ENCODE measurements around the gene SORCS2. TPM values are rescaled to one million over a fixed set of nuclear protein-coding genes. Genes with fewer than 3 reads are reported as not detected.

SORCS2 gene
- total RNA-seq, 1 donor from 2014 or later: 13.8 TPM

DNA sequence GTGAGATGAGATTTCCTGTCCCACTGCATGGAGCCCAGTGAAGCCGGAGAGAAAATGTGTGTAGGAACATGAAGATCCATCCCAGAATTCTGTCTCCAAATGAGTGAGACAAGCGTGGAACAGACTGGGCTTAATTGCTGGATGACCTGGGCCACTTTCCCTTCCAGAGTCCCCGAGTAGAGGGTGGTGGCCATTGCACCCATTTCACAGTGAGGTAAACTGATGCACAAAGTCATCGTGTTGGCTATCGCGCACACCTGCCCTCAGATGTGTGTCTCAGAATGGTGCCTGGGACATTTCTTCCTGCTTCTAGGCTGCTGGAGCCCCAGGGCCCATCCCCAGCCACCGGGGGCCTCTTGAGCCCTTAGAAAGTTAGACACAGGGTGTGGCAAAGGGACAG is 285.4 kb downstream of the SORCS2 start:
- Mint-ChIP-seq H3K9me3 (ENCODE audit: unreplicated experiment) (peaks cover 8% of the 10 kb centered on the region), H3K36me3 (ENCODE audit: low read depth, unreplicated experiment) (peaks cover 11% of the 10 kb centered on the region), H3K27me3 (ENCODE audit: low read depth, unreplicated experiment) (peaks cover 61% of the 10 kb centered on the region), H3K4me1 (ENCODE audit: low read depth, unreplicated experiment) (no peaks in the 10 kb centered on the region), H3K27ac (ENCODE audit: unreplicated experiment) (no peak overlapping the region), H3K4me3 (ENCODE audit: unreplicated experiment) (no peak overlapping the region)
- no peak for FAIRE-seq
- Histone ChIP-seq H3K9ac (ENCODE audit: low read length) (no peak overlapping the region), H3K27me3 (ENCODE audit: insufficient read depth, low read length) (no peaks in the 10 kb centered on the region), H2AFZ (ENCODE audit: low read depth, low read length) (no peak overlapping the region), H3K79me2 (ENCODE audit: insufficient read depth, low read length) (no peaks in the 10 kb centered on the region), H3K4me2 (ENCODE audit: low read length) (no peak overlapping the region), H3K36me3 (ENCODE audit: insufficient read depth, low read length) (no peaks in the 10 kb centered on the region), H4K20me1 (ENCODE audit: insufficient read depth, low read length) (peaks cover 27% of the 10 kb centered on the region), H3K27ac (ENCODE audit: low read depth, low read length) (no peak overlapping the region), H3K9me3 (ENCODE audit: insufficient read depth, low read depth, low read length) (no peaks in the 10 kb centered on the region), H3K4me3 (ENCODE audit: insufficient read depth, low read depth, low read length) (no peak overlapping the region), H3K4me1 (ENCODE audit: insufficient read depth, low read length) (no peaks in the 10 kb centered on the region)
- DNase-seq (ENCODE audit: low read depth): no peak
- TF ChIP-seq, protein P1, sequence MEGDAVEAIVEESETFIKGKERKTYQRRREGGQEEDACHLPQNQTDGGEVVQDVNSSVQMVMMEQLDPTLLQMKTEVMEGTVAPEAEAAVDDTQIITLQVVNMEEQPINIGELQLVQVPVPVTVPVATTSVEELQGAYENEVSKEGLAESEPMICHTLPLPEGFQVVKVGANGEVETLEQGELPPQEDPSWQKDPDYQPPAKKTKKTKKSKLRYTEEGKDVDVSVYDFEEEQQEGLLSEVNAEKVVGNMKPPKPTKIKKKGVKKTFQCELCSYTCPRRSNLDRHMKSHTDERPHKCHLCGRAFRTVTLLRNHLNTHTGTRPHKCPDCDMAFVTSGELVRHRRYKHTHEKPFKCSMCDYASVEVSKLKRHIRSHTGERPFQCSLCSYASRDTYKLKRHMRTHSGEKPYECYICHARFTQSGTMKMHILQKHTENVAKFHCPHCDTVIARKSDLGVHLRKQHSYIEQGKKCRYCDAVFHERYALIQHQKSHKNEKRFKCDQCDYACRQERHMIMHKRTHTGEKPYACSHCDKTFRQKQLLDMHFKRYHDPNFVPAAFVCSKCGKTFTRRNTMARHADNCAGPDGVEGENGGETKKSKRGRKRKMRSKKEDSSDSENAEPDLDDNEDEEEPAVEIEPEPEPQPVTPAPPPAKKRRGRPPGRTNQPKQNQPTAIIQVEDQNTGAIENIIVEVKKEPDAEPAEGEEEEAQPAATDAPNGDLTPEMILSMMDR (IDR thresholded peaks at IDR 0.05; ENCODE audit: insufficient read depth, low read depth, low read length): no peak
- TF ChIP-seq EZH2 (IDR thresholded peaks at IDR 0.05; ENCODE audit: insufficient read depth, low read length): no peak

DNA sequence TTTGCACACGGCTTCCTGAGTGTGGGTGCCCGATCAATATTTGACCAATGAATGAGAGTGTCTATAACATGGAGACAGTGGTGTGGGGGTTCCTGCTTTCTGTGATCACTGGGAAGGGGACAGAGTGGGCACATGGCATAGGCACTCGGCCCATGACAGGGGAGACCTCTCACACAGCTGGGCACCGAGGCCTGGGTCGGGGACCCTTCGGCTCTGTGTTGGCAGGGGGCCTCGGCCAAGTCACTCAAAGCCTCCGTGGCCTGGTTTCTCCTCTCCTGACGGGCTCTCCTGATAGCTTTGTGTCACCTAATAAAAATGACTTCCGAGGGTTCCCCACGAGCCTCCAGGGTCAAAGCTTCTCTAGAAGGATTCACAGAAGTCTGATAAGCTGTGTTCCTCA is 286.3 kb downstream of the SORCS2 start:
- FAIRE-seq (no peak), DNase-seq (ENCODE audit: low read depth) (no peak)
- peaks cover 8% of the 10 kb centered on the region for H3K9me3 Mint-ChIP-seq (ENCODE audit: unreplicated experiment)
- peaks cover 24% of the 10 kb centered on the region for H4K20me1 ChIP-seq (ENCODE audit: insufficient read depth, low read length)
- H3K79me2 ChIP-seq (ENCODE audit: insufficient read depth, low read length): no peaks in the 10 kb centered on the region
- H3K4me3 Mint-ChIP-seq (ENCODE audit: unreplicated experiment): no peak overlapping the region
- H3K27ac Mint-ChIP-seq (ENCODE audit: unreplicated experiment): peak overlapping the region; percentile 41
- no peak overlapping the region for H2AFZ ChIP-seq (ENCODE audit: low read depth, low read length)
- peaks cover 55% of the 10 kb centered on the region for H3K27me3 Mint-ChIP-seq (ENCODE audit: low read depth, unreplicated experiment)
- peaks cover 12% of the 10 kb centered on the region for H3K36me3 Mint-ChIP-seq (ENCODE audit: low read depth, unreplicated experiment)
- TF ChIP-seq EZH2 (IDR thresholded peaks at IDR 0.05; ENCODE audit: insufficient read depth, low read length): no peak
- TF ChIP-seq, protein P1 (IDR thresholded peaks at IDR 0.05; ENCODE audit: insufficient read depth, low read depth, low read length): no peak
- no peak overlapping the region for H3K4me2 ChIP-seq (ENCODE audit: low read length)
- no peaks in the 10 kb centered on the region for H3K4me1 ChIP-seq (ENCODE audit: insufficient read depth, low read length)
- H3K27me3 ChIP-seq (ENCODE audit: insufficient read depth, low read length): no peaks in the 10 kb centered on the region
- H3K9me3 ChIP-seq (ENCODE audit: insufficient read depth, low read depth, low read length): no peaks in the 10 kb centered on the region
- no peak overlapping the region for H3K4me3 ChIP-seq (ENCODE audit: insufficient read depth, low read depth, low read length)
- no peaks in the 10 kb centered on the region for H3K36me3 ChIP-seq (ENCODE audit: insufficient read depth, low read length)
- no peaks in the 10 kb centered on the region for H3K4me1 Mint-ChIP-seq (ENCODE audit: low read depth, unreplicated experiment)
- no peak overlapping the region for H3K27ac ChIP-seq (ENCODE audit: low read depth, low read length)
- H3K9ac ChIP-seq (ENCODE audit: low read length): no peak overlapping the region

DNA sequence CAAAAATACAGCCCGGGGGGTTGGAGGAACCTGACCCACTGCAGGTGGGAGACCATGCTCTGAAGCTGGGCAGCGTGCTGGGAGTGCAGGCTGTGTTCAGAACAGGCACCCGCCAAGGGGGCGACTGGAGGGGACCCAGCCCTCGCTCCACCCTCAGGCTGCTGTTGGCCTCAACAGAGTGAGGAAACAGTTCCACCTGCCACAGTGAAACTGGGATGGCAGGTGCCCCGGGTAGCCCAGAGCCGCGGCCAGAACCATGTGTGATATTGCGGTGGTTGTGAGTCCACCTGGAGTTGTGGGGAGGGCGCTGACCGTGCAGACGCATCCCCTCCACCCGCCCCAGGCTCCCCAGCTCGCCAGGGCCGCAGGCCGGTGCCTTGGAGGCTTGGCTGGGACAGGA is 288.1 kb downstream of the SORCS2 start:
- no peak overlapping the region for H2AFZ ChIP-seq (ENCODE audit: low read depth, low read length)
- Mint-ChIP-seq H3K4me1 (ENCODE audit: low read depth, unreplicated experiment) (no peaks in the 10 kb centered on the region), H3K9me3 (ENCODE audit: unreplicated experiment) (peaks cover 8% of the 10 kb centered on the region), H3K36me3 (ENCODE audit: low read depth, unreplicated experiment) (peaks cover 18% of the 10 kb centered on the region), H3K27me3 (ENCODE audit: low read depth, unreplicated experiment) (peaks cover 51% of the 10 kb centered on the region), H3K27ac (ENCODE audit: unreplicated experiment) (no peak overlapping the region), H3K4me3 (ENCODE audit: unreplicated experiment) (no peak overlapping the region)
- peaks cover 19% of the 10 kb centered on the region for H4K20me1 ChIP-seq (ENCODE audit: insufficient read depth, low read length)
- H3K4me1 ChIP-seq (ENCODE audit: insufficient read depth, low read length): no peaks in the 10 kb centered on the region
- H3K27ac ChIP-seq (ENCODE audit: low read depth, low read length): no peak overlapping the region
- no peaks in the 10 kb centered on the region for H3K36me3 ChIP-seq (ENCODE audit: insufficient read depth, low read length)
- no peaks in the 10 kb centered on the region for H3K79me2 ChIP-seq (ENCODE audit: insufficient read depth, low read length)
- H3K9me3 ChIP-seq (ENCODE audit: insufficient read depth, low read depth, low read length): no peaks in the 10 kb centered on the region
- no peak overlapping the region for H3K9ac ChIP-seq (ENCODE audit: low read length)
- no peak overlapping the region for H3K4me2 ChIP-seq (ENCODE audit: low read length)
- FAIRE-seq (no peak), DNase-seq (ENCODE audit: low read depth) (no peak)
- no peak for TF ChIP-seq EZH2 (IDR thresholded peaks at IDR 0.05; ENCODE audit: insufficient read depth, low read length)
- TF ChIP-seq, protein P1 (IDR thresholded peaks at IDR 0.05; ENCODE audit: insufficient read depth, low read depth, low read length): no peak
- no peak overlapping the region for H3K4me3 ChIP-seq (ENCODE audit: insufficient read depth, low read depth, low read length)
- H3K27me3 ChIP-seq (ENCODE audit: insufficient read depth, low read length): no peaks in the 10 kb centered on the region

Data from astrocyte (in vitro differentiated cells and primary cell).